GM18526 (cell line): ENCODE data around the gene TAF8.
A peak's percentile ranks its signal among the peaks of the same experiment; 100 is the strongest.

Source experiments
- POLR2A ChIP-seq: IDR thresholded peaks from 3 replicates; pipeline ENCODE4 v1.6.1; 2011; ENCODE audit not compliant: insufficient read length; ENCODE audit errors: extremely low read depth

Gene TAF8

GRCh38 chr6:42025066-42025844 lies 25.1 kb upstream of the TAF8 start:
- TF ChIP-seq POLR2A, result peak; percentile 29

DNA sequence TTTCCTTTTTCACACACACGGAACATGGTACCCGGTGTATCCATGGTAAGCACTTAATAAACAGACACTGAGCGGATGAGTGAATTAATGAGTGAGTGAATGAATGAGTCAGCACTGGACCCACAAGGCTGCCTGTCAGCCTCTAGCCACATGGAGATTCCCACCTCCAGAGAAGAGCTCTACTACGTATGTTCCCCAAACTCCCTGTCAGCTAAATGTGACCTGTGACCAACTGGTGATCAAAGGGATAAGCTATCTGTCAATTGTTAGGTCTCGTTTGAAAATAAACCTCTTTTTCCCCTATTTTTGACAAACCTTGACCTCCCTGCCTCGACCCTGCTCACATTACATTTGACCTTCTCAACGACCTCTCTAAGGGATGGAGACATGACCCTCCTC lies 24.5 kb upstream of the TAF8 start:
- TF ChIP-seq POLR2A, result no peak

DNA sequence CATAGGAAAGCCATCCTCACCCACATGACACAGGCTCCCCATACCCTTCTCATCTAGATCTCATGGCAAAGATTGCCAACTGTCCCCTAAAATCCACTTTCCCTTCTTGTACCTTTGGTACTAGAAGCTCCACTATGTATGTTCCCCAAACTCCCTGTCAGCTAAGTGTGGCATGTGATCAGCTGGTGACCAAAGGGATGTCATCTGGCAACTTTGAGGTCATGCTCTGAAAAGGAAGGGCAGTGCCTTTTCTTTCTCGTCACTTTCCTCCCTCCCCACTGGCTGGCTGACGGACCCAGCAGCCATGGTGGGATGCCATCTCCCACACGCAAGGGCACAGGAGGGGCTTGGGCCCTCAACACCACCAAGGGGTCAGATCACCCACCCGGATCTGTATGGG lies 23.8 kb upstream of the TAF8 start:
- no peak for TF ChIP-seq POLR2A

GRCh38 chr6:42028234-42029061 lies 21.9 kb upstream of the TAF8 start:
- no peak for TF ChIP-seq POLR2A

GRCh38 chr6:42029062-42029685 lies 21.1 kb upstream of the TAF8 start:
- no peak for TF ChIP-seq POLR2A

DNA sequence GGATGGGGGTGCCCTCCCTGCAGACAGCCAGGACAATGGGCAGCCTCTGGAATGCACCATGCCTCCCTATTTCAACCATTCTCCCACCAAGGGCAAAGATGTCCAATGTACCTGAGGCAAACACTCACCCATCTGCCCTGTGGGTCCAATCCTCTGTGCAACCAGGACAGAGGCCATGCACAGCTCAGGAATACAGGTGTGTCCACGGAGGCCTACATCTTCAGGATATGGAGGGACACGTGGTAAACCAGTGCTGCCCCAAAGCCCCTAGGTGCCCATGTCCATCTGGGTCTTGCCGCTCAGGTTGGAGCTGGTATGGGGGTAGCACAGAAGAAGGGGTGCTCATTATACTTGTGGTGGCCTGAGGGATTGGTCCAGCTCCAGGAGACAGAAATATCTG lies 20.4 kb upstream of the TAF8 start:
- no peak for TF ChIP-seq POLR2A

DNA sequence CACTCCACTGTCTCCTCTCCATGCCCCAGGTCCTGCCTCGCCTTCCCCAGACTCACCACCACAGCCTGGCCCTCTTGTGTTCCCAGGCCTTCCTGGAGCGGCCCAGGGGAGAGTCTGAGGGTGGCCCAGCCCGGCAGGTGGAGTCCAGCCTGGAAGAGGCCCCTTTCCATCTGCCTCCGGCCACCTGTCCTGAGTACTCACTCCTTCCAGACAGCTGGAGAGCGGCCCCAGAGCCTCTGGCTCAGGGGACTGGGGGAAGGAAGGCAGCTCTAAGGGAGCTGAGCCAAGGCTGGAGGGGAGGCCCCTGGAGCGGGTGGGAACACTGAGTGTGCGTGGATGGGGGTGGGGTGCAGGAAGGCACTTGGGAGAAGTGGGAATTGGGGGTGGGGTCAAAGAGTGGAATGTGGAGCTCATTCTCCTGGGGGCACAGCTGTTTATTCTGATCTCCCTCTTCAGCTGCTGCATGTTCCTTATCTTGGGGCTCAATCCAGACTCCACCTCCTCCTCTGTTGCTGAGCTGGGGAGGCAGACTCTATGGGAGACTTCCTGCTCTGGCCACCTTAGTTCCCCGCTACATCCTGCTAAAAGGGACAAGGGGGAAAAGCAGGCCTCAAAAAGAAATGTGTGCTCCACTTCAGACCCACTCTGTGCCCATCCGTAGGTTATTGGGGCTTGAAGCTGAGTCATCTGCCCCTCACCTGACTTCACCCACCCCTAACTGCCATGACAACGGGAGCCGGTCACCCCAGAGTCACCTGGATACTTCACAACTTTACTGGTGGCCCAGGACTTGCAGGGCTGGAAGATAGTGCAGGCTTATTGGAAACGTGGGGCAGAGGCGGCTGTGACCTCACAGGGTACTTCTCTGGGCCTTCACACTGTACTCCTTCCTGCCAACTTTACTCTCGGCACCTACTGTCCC lies 19.5 kb upstream of the TAF8 start:
- TF ChIP-seq POLR2A, result peak; percentile 19

GRCh38 chr6:42032366-42032765 lies 18.0 kb upstream of the TAF8 start:
- TF ChIP-seq POLR2A, result no peak

- TF ChIP-seq POLR2A, result no peak
Measured at GRCh38 chr6:42038163-42038562, 12.2 kb upstream of the TAF8 start.

- no peak for TF ChIP-seq POLR2A
Measured at GRCh38 chr6:42038811-42039408, 11.4 kb upstream of the TAF8 start.

DNA sequence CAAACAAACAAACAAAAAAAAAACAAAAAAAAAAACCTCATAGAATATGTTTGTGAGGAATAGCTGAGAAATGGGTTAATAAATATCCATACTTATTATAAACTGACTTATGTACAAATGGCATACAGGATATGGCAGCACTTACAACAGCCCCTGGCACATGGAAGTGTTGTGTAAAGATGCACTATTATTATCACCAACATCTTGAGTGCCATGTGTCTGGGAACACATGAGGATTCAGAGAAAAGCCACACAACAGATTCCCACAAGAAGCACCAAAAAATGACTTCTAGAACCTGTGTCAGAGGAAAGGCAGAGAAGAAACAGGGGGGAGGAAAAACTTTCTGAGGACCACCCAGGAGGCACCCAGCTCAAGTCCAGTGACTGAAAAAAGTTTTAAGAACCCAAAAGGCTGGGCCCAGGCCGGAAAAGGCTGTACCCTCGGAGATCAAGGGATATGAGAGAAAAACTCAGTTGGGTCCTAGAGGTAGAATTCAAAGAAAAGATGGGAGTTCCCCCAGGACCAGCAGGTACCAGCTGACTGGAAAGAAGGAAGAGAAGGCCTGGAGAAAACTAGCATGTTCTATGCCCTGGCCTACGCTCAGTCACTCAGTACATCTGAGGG lies 9.4 kb upstream of the TAF8 start:
- no peak for TF ChIP-seq POLR2A

- TF ChIP-seq POLR2A, result no peak
Measured at GRCh38 chr6:42041481-42042053, 8.8 kb upstream of the TAF8 start.

- TF ChIP-seq POLR2A, result no peak
Measured at GRCh38 chr6:42042108-42042507, 8.2 kb upstream of the TAF8 start.

- TF ChIP-seq POLR2A, result no peak
Measured at GRCh38 chr6:42043787-42044475, 6.4 kb upstream of the TAF8 start.
